ENCODE measurements around the gene STARD3. TPM values are rescaled to one million over a fixed set of nuclear protein-coding genes. Genes with fewer than 3 reads are reported as not detected.

STARD3 gene
- total and polyA plus RNA-seq, 2 of the 13 experiments (the other 11 are each of a cell fraction or from before 2014, with no cell fraction given) = 34.6 to 100 TPM

DNA sequence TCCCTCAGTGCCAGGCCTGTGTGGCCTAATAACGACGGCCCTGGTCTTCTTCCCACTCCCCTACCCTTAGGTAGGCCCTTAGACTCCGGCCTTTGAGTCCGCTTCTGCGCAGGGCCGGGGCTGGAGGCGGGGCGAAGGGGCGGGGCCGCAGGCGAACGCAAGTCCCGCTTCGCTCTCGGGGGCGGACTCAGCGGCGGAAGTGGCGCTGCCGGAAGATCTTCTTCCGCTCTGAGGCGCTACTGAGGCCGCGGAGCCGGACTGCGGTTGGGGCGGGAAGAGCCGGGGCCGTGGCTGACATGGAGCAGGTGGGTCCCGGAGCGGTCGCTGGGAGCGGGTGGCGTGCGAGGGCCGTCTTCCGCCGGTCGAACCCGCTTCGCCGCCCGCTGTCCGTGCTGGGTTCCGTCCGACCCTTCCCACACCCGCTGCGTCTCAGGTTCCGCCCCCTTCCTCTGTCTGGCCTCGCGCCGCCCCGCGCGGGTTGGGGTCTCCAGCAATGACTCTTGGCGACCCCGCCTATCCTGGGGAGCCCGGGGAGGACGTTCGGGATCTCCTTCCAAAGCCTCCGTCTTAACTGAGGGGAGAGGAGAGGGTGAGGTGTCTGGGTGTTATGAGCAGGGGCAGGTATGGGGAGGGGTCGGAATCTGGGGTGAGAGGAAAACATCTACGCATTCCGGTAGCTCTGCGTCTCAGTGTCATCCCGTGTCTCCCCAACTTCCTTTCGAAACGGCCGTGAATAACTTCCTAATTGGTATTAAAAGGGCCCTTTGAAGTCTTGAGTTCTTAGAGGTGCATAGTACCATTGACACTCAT lies at the start of gene STARD3 (continued):
- TF ChIP-seq DPF2 (CRISPR knock-in tag; IDR thresholded peaks at IDR 0.05; ENCODE audit: borderline replicate concordance, low read depth) (peak; percentile 52; the same call in 1 of the 2 replicates), ZNF790 (CRISPR knock-in tag; IDR thresholded peaks at IDR 0.05; ENCODE audit: borderline replicate concordance) (no peak; the same call in 1 of the 2 replicates), ELF1 (CRISPR knock-in tag; IDR thresholded peaks at IDR 0.05) (peak; percentile 84), WIZ (CRISPR knock-in tag; IDR thresholded peaks at IDR 0.05) (0 out of 2 replicates have a peak, but pooled peaks have one; percentile 69), CCDC6 (CRISPR knock-in tag; IDR thresholded peaks at IDR 0.05) (0 out of 2 replicates have a peak, but pooled peaks have one; percentile 76), RXRB (CRISPR knock-in tag; IDR thresholded peaks at IDR 0.05; ENCODE audit: borderline replicate concordance) (peak; percentile 56), SALL1 (CRISPR knock-in tag; IDR thresholded peaks at IDR 0.05) (peak; percentile 70), RAD51 (IDR thresholded peaks at IDR 0.05; ENCODE audit: borderline replicate concordance) (no peak), ARID3A (IDR thresholded peaks at IDR 0.05; ENCODE audit: low read depth, low read length) (no peak), ZBTB26 (CRISPR knock-in tag; IDR thresholded peaks at IDR 0.05; ENCODE audit: borderline replicate concordance) (no peak), KLF15 (CRISPR knock-in tag; IDR thresholded peaks at IDR 0.05; ENCODE audit: borderline replicate concordance) (no peak), GZF1 (CRISPR knock-in tag; IDR thresholded peaks at IDR 0.05) (peak; percentile 5; the same call in 1 of the 2 replicates), RFX5 (IDR thresholded peaks at IDR 0.05; ENCODE audit: low read depth, low read length) (no peak), ZNF597 (CRISPR knock-in tag; IDR thresholded peaks at IDR 0.05) (no peak), AKNA (CRISPR knock-in tag; IDR thresholded peaks at IDR 0.05; ENCODE audit: borderline replicate concordance) (0 out of 2 replicates have a peak, but pooled peaks have one; percentile 17), ZNF577 (CRISPR knock-in tag; IDR thresholded peaks at IDR 0.05; ENCODE audit: borderline replicate concordance, low read depth) (no peak), ZNF670 (CRISPR knock-in tag; IDR thresholded peaks at IDR 0.05; ENCODE audit: borderline replicate concordance) (peak; percentile 91), ZBTB7B (CRISPR knock-in tag; IDR thresholded peaks at IDR 0.05) (peak; percentile 91), SP5 (CRISPR knock-in tag; IDR thresholded peaks at IDR 0.05; ENCODE audit: borderline replicate concordance, low read depth) (peak; percentile 87)

All from HepG2 (cell line).